ENCODE data around the gene ABLIM2.

The ABLIM2 gene

DNA sequence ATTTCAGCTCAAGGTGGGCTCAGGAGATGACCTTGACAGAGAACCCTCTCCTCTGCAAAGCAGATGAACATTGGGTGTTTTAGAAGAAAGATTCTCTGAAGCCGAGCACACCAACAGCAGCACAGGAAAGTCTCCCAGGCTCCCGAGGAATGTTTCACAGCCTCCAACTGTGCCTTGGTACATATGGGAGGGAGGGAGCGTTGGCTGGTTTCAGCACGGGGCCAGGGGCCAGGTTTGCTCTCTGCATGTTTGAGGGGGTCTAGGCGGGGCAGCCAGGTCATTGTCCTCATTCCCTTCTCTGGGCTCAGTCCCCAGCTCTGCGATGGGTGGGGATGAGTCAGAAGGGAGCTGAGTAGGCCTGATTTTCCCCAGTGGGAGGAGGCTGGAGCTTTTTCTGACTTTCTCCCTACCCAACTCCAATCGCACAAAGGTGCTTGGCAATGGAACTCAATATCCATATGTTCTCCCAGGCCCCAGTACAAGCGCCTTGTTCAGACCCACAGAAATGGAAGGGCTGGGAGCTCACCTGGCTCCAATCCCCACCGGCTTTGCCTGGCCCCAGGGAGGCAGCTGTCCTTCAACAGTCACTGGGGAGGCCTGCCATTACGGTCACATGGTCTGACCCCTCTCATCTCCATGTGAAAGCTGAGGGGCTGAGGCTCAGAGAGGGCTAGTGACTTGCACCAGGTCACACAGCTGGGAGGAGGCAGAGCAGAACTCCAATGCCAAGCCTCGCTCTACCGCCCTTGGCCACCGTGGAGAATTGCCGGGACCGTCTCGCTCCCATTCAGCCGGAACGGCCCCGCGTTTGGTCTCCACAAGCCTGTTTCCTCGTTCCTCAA lies 110.6 kb downstream of the ABLIM2 start:
- DNase-seq (ENCODE audit: low read depth in 2 of 2): no peak

DNA sequence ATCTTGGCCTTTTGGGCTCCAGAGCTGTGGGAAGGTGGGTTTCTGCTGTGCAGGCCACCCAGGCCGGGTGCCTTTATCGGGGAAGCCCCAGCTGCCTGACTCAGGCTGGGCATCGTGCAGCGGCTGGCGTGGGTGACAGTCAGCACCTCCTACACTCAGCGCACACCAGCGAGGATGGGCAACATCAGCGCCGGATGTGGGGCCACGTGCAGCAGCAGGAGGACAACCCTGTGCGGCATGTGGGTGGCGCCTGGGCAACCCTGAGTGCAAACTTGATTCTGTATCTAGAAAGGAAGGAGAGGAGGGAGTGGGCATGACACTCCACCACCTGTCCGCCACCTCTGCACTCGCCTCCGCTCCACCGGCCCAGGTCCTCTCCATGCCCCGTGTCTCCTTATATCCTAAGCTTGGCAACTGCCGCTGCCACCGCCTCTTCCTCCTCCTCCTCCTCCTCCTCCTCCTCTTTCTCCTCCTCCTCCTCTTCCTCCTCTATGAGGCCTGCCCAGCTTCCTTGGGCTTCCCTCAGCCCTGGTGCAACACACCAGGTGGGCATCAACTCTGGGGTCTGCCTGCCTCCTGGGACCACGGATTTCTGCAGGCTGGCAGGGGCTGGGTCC lies 111.6 kb downstream of the ABLIM2 start:
- peak in 1 of 2 donors; percentile 16 for DNase-seq (ENCODE audit: low read depth in 2 of 2)

DNA sequence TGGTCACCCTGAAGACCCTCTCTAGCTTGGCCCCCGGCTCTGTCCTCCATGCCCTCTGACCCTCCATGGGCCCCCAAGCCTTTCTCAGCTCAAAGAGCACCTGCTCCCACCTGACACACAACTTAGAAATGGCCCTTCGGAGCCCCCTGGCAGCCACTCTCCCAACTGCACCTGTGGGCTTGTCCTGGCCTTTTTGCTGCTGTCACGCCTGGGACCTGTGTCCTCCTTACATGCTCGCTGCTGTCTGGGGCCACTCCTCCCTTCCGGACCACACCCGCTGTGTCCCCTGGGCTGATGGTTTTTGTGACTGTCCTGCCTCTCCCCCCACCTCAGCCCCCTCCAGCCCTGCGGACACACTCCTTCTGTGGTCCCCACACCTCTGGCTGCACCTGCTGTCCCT lies 112.7 kb downstream of the ABLIM2 start:
- DNase-seq (ENCODE audit: low read depth in 2 of 2): no peak

DNA sequence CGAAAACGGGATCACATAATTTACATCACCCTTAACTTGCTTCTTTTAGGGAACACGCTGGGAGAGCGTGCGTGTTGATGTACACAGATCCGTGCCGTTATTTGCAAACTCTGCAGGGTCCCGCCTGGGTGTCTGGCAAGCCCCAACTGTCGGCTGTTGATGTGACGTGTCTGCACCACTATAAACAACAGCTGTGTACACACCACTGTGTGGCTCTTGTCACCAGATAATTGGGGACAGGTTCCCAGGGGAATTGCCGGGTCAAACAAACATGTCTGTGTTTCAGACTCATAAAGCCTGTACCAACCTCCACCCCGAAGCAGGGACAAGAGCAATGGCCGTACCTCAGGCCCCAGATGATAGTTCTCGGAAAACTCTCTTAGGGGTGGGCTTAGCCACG lies 113.9 kb downstream of the ABLIM2 start:
- no peak for DNase-seq (ENCODE audit: low read depth in 2 of 2)

DNA sequence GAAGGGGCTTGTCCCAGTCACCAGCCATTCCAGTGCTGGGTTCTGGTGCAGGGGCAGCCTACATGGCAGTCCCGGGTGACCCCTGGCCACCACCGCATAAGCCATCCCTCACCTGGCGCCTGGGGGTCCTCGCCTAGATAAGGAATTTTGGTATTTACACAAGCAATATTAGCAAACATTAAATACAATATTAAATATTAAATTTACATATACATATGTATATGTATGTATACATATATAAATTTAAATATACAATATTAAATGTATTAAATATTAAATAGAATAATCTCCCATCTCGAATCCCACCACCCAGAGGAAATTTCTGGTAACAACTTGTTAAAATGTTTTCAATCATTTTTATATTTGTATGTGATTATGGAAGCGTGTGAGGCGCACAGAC lies 114.4 kb downstream of the ABLIM2 start:
- DNase-seq (ENCODE audit: low read depth in 2 of 2): no peak

DNA sequence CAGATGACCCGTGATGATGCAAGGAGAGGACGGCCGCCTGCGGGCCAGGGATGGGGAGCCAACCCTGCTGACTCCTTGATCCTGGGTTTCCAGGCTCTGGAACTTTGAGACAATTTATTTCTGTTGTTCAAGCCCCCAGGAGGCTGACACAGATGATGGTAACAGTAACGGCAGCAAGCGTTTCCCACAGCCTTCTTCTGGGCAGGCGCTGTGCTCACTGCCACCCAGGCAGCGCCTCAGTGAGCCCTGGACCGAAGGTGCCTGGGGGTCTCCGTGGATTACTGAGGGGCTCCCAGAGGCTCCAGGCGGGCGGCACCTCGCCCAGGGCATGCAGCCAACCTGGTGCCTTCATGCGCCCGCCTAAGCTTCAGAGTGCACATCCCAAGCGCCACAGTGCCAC lies 115.0 kb downstream of the ABLIM2 start:
- no peak for DNase-seq (ENCODE audit: low read depth in 2 of 2)

DNA sequence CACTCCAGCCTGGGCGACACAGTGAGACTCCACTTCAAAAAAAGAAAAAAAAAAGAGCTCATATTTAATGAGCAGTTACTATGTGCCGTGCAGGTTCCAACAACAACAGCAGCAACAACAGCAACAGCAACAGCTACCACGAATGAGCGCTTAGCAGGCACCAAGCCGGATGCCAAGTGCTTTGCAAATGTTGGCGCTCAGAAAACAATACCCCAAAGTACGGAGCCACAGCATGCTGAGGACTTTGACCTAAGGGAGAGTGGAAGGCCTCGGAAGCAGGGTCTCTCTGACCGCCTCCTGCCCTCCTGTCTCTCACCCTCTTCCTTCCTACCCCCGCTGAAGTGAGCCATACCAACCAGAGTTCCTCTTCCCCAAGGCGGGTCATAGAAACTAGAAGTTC lies 116.7 kb downstream of the ABLIM2 start:
- DNase-seq (ENCODE audit: low read depth in 2 of 2): no peak

DNA sequence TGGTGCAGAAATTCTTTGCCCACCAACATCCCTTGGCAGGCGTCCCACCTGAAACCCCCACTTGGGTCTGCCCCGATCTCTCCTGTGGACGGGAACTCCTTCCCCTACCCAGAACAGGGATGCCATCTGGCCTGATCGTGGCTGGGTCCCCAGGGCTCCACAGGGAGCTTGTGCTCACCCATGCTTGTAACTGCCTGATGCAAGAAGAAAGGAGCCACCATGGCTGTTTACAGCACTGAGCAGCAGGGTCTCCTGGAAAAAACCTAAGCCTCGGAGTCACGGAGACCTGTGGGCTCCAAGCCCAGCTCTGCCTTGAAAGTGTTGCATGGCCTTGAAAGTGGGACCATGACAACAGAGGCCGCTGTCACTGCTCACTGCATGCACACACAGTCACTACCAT lies 117.4 kb downstream of the ABLIM2 start:
- DNase-seq (ENCODE audit: low read depth in 2 of 2): no peak

DNA sequence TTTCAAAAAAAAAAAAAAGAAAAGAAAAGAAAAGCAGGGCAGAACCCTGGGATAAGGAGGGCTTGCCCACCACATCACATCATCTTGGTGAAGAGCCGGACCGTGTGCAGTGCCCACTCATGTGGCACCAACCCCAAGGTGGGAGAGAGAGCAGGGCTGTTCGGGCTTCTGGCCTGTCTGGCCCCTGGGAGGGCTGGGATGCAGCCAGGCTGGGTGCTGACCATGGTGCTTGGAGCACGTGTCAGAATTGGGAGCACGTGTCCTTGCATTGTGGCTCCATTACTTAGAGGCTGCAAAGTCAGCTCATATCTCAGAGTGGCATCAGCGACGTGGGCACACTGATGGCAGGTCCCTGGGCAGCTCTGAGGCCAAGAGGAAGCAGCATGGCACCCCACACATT lies 118.0 kb downstream of the ABLIM2 start:
- DNase-seq (ENCODE audit: low read depth in 2 of 2): no peak

DNA sequence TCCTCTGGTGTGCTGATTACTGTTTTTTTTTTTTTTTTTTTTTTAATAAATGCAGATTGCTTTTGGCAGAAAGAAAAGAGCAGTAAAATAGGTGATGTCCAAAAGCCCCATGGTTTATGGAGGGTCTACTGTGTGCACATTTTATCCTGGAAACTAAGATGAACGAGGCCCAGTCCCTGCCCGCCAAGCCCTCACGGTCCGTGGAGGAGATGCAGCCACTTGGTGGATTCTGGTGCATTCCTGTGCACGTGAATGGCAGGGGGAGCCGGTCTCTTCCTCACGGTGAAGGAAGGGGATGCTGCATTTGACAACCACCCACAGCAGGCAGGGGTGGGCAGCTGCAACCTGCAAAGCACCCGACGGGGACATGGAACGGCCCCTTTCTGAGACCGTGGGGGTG lies 118.8 kb downstream of the ABLIM2 start:
- no peak for DNase-seq (ENCODE audit: low read depth in 2 of 2)

DNA sequence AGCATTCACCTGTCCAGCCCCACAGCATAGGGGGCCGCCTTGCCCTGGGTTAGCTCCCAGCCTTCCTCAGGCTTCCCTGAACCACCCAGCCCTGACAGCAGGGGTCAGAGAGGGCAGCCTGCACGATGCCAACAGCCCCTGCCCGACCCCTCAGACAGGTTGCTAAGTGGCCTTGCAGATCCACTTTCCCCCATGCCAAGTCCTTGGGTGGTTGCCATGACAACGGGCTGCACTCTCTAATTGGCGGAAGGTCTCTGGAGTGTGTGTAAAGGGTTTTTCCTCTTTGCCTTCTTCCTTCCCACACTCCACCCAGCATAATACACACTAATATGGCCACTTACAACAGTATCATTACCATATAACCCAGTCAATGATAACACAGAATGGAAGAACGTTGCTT lies 119.3 kb downstream of the ABLIM2 start:
- no peak for DNase-seq (ENCODE audit: low read depth in 2 of 2)

DNA sequence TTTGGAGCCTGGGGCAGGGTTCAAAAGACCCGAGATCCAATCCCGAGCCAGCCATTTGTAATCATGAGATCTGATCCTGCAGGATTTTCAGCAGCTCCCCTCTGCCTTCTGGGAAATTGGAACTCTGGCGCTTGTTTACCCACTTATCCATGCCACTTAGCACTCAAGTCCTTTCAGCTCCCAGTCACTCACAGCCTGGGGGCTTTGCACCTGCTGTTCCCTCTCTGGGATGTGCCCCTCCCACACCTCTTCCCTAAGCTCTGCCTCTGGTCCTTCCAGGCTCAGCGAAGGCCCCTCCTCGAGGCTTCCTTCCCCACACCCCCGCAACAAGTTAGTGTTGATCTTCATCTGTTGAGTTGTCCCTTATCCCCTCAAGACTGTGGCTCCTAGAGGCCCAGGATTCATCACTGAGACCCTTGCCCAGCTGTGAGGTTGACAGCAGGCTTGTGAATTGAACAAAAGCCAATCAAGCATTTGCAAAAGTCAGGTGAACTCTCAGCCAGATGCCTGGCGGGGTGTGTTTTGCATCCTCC lies 119.8 kb downstream of the ABLIM2 start:
- no peak for DNase-seq (ENCODE audit: low read depth in 2 of 2)

DNA sequence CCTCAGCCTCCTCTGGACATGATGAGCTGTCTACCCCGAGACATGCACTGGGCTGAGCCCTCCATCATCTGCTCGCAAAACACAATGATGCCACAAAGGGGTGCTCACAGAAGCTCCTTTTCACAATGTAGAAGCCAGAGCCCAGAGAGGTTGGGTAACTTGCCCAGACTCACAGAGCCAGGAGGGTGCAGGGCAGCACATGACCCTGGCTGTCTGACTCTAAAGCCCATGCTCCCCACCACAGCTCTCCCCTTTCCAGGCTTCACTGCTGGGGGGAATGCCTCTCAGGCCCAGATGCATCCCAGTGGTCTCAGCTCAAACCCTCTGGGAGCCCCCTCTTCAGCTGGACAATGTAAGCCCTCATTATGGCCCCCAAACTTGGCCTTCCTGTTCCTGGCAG lies 120.5 kb downstream of the ABLIM2 start:
- DNase-seq (ENCODE audit: low read depth in 2 of 2): no peak

DNA sequence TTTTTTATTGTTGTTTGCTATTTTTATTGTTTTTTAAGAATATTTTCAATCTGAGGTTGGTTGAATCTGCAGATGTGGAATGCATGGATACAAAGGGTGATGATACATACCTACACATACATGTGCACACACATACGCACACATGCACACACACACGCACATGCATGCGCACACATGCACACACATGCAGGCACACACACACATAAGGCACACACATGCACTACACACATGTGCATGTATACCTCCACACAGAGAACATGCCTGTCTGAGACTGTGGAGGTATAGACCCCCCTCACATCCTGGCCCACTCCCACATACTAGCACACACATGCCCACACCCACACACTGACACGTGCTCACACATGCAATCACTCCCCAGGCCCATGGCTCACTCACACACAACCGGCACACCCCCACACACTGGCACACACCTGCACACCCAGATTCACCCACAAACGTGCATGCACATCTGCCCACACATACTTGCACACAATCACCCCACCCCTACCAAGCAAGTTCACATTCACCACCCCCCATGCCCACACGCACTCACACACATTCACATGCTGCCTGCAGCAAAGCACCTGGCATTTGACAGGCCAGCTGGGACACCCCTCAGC lies 121.4 kb downstream of the ABLIM2 start:
- no peak for DNase-seq (ENCODE audit: low read depth in 2 of 2)

DNA sequence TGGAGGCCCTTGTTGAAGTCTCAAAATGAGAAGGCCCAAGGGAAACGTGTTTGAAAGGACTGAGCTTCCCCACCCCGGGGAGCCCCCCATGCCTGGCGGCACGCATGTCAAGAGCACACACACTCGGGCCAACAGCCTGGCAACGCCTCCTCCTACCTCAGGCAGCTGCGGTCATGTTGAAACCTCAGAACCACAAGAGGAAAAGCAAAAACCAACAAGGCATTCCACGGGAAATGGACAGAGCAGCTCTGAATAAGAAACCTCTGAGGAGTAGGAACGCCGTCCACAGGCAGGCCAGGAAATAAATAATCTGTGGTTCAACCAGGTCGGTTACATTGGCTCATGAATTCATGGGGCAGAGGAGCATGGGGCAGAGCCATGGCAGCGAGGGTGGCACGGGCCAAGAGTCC lies 123.2 kb downstream of the ABLIM2 start:
- DNase-seq (ENCODE audit: low read depth in 2 of 2): no peak

DNA sequence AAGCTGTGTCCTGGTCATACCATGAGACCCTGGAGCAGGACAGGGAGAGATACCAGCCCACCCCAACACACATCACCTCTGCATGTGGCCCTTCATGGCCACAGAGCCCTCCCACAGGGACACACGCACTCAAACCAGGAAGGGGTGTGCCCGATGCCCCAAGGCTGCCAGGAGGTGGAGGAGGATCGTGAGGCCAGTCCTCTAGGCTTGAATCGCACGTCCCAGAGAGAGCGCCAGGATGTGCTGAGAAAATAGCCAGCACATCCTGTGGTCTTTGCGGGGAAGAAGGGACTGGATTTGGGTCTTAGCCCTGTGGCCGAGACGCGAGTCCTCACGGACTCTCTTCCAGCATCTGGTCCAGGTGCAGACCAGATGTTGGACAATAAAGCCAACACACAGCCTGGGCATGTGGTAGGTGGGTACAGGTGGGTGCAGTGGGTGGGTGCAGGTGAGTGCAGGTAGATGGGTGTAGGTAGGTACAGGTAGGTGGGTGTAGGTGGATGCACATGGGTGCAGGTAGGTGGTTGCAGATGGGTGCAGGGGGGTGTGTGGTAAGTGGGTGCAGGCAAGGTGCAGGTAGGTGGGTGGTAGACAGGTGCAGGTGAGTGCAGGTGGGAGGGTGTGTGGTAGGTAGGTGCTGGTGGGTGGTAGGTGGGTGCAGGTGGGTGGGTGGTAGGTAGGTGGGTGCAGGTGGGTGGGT lies 124.6 kb downstream of the ABLIM2 start:
- no peak for DNase-seq (ENCODE audit: low read depth in 2 of 2)

DNA sequence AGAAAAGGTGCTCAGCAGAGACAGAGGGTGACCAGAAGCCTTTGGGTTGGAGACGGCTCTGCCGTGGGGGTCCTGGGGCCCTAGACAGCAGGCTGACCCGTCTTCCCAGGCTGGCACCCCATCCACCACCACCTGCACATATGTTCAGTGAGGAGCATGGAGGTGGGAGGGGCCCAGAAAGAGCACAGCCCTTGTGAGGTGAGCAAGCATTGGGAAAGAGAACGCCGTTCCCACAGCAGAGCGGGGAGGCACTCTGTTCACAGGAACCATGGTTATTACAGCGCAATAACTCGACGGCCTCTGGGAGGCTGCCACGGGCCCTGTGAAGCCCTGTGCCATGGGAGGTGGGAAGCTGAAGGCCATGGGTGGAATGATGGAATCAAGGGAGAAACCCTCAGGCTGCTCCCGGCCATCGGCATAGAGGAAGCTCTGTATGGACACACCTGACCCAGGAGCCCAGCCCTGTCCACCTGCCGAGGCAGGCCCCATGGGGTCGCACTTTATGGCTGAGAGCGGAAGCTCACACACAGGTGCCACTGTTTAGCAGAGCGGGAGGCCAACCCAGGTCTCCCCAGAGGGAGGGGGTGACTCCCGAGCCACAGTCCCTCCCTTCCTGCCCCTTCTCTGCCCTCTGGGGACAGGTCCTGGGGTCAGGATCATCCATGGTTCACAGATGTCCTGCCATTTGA lies 125.4 kb downstream of the ABLIM2 start:
- DNase-seq (ENCODE audit: low read depth in 2 of 2): no peak

DNA sequence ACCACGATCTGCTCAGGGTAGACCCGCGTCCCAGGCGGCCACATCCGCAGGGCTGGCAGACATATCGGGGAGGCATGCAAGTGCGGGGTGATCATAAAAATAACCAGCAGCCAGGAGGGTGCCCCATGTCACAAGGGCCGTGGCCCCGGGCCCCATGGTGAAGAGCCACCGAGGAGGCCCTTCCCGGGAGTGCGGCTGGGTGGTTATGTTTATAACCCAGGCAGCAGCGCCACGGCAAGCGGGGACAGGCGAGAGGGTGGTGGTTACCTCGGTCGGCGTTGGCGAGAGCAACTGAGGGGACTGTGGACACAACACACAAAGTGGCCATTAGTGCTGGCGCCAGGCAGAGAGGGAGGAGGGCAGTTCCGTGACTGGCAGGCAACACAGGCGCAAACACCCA lies 126.2 kb downstream of the ABLIM2 start:
- no peak for DNase-seq (ENCODE audit: low read depth in 2 of 2)

DNA sequence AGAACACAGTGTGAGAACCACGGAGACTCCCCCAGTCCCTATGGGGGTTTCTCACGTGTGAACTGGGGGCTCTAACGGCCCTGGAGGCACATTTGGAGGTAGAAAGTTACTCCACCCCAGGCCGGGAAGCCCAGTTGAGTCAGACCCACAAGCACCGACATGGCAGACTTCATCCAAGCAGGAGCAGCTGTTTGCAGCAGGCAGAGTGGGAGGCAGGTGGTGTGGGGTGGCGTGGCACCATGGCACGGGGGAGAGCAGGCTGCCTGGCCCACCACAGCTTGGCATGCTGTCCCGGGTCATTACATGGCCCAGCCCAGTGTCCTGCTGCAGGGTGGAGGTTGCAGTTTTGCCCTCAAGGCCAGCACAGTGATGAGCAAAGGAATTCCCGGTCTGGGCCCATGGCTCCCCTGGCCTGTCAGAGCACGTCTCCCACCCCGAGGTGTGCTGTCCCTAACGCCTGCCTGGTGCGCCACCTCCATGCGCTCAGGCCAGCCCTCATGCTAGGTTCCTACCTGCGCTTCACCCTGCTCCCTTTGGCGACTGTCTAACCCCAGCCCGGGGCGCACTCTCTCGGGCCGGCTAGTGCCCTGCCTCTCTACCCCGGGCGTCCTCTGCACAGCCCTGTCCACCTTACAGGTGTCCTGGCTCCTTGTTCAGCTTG lies 128.4 kb downstream of the ABLIM2 start:
- no peak for DNase-seq (ENCODE audit: low read depth in 2 of 2)

DNA sequence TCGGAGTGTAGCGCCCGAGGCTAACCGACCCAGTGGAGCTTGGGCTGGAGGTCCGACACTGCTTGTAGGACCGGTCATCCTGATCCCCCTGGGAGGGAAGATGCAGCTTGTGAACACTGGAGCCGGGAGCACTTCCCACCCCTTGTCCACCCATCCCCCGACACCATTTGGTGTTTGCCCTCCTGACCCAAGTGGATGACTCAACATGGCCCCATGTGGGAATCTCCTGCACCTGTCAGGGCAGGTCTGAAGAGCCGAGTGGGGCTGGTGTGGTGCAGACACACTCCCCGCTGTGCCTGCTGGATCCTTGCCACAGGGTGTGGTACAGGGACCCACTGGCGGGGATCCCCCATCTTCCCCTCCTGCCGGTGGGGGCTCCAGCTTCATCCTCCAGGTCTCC lies 128.9 kb downstream of the ABLIM2 start:
- DNase-seq (ENCODE audit: low read depth in 2 of 2): no peak

Data from activated CD8-positive, alpha-beta memory T cell treated with anti-CD3 and anti-CD28 coated beads for 4 hours (primary cell).